IPS-18a (cell line): ENCODE data around the gene TMEM132D.

Experiments used
- H3K27ac ChIP-seq: one replicate; pipeline ENCODE4 v1.5.1; 2013; ENCODE audit warnings: low read length
- H3K27me3 ChIP-seq: one replicate; pipeline ENCODE4 v1.6.1; 2013; ENCODE audit warnings: mild to moderate bottlenecking, low read length; ENCODE audit not compliant: control insufficient read depth, insufficient read depth
- H3K36me3 ChIP-seq: one replicate; pipeline ENCODE4 v1.6.1; 2013; ENCODE audit warnings: low read depth, low read length; ENCODE audit not compliant: control insufficient read depth
- H3K4me1 ChIP-seq: one replicate; pipeline ENCODE4 v1.6.1; 2013; ENCODE audit warnings: low read depth, low read length; ENCODE audit not compliant: control insufficient read depth
- H3K4me3 ChIP-seq: one replicate; pipeline ENCODE4 v1.5.1; 2013; ENCODE audit warnings: low read length
- H3K9ac ChIP-seq: one replicate; pipeline ENCODE4 v1.6.1; 2013; ENCODE audit warnings: mild to moderate bottlenecking, low read length, moderate library complexity
- H3K9me3 ChIP-seq: one replicate; pipeline ENCODE4 v1.6.1; 2013; ENCODE audit warnings: low read depth, low read length; ENCODE audit not compliant: control insufficient read depth

Gene TMEM132D

GRCh38 chr12:129080391-129080790, 823.4 kb downstream of the TMEM132D start:
- Histone ChIP-seq H3K4me3 (no peak overlapping the region), H3K9me3 (peaks cover 13% of the 10 kb centered on the region), H3K27ac (no peak overlapping the region), H3K4me1 (no peaks in the 10 kb centered on the region), H3K27me3 (no peaks in the 10 kb centered on the region), H3K36me3 (no peaks in the 10 kb centered on the region), H3K9ac (no peak overlapping the region)

DNA sequence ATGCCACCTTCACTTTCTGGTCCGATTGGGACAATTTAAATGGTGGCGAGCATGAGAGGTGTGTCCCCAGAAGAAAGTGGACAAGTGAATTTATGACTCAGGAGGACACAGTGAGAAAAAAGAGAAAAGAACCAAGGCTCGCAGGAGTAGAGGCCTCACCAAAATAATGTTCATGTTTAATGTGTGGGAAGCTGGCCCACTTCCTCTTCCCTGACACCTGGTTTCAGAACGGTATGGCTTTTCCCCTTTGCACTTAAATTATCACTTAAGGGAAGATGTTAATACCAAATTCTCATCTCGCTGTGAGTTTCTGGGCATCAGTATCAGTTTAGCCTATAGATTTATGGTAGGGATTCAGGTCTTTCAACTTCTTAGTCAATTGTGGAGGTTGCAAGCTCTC, 824.1 kb downstream of the TMEM132D start:
- no peaks in the 10 kb centered on the region for H3K27me3 ChIP-seq
- no peaks in the 10 kb centered on the region for H3K36me3 ChIP-seq
- H3K9me3 ChIP-seq = peaks cover 15% of the 10 kb centered on the region
- H3K4me3 ChIP-seq = no peak overlapping the region
- H3K9ac ChIP-seq = no peak overlapping the region
- no peak overlapping the region for H3K27ac ChIP-seq
- H3K4me1 ChIP-seq = no peaks in the 10 kb centered on the region

GRCh38 chr12:129076441-129077320, 827.1 kb downstream of the TMEM132D start:
- Histone ChIP-seq H3K27ac (no peak overlapping the region), H3K4me1 (no peaks in the 10 kb centered on the region), H3K4me3 (no peak overlapping the region), H3K27me3 (no peaks in the 10 kb centered on the region), H3K36me3 (no peaks in the 10 kb centered on the region), H3K9me3 (peaks cover 21% of the 10 kb centered on the region), H3K9ac (no peak overlapping the region)

DNA sequence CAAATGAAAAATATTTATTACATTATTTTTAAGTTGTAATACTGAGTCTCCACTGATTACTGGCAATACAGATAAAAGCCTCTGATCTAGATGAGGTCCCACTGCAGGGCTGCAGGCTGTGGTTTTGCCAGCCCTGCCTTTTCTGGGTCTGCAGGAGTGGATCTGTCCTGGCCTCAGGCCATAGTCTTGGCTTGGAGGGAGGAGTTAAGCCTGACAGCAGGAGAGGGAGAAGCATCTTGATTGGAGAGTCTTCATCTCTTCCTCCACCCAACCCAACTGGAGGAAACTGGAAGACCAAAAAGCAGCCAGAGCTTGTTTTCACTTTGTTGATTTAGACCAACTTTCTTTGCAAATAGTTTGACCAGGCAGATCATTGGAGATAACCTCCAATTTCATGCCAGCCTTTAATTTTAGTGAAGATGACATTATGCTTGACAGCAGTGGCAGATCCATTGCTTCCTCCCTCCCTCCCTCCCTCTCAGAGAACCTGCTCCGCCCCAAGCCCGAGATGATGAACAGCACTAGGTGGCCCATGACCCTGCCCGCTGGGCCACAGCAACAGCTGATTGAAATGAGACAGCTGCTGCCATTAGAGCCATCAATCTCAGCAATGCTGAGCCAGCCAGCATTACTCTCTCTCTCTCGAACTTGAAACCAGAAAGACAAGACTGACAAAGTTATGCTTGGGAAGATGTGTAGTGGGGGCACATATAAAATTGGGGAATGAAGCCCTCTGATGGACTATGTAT, 828.2 kb downstream of the TMEM132D start:
- Histone ChIP-seq H3K9ac (no peak overlapping the region), H3K27ac (no peak overlapping the region), H3K4me1 (no peaks in the 10 kb centered on the region), H3K27me3 (no peaks in the 10 kb centered on the region), H3K36me3 (no peaks in the 10 kb centered on the region), H3K9me3 (peaks cover 21% of the 10 kb centered on the region), H3K4me3 (no peak overlapping the region)

GRCh38 chr12:129074379-129074778, 829.4 kb downstream of the TMEM132D start:
- Histone ChIP-seq H3K4me3 (no peak overlapping the region), H3K27ac (no peak overlapping the region), H3K9ac (no peak overlapping the region), H3K4me1 (peaks cover 4% of the 10 kb centered on the region), H3K9me3 (peaks cover 25% of the 10 kb centered on the region), H3K36me3 (no peaks in the 10 kb centered on the region), H3K27me3 (no peaks in the 10 kb centered on the region)

DNA sequence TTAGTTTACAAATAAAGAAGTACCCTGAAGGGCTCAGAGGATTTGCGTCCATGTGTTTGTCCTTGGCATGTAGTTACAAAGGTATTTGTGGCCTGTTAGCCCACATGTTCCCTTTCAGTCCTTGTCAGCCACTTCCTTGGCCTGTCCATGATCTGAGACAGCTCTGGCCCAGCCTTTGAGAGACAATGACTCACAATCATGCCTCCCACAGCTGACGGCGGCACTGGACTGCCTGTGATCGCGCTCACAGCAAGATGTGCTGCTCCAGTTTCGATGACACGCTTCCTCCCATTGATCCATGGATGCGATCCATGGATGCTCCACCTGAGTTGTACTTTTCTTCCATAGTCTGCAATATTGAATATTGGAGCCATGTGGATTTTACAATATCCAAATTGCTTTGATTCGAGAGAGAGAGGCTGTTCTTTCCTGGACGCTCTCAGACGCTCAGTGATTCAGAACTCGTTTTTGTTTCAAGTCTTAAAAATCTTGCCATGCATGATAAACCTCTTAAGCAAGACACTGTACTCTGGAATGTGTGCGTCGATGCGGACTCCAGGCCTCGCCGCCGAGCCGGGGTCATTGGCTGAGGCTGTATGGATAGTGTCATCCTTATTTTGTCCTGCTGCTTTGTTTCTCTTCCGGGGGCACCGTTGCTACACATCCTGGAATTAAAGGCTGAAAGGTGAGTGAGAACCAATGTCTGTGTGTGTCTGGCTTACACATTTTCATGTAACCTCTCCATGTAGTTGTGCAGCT, 830.5 kb downstream of the TMEM132D start:
- no peaks in the 10 kb centered on the region for H3K27me3 ChIP-seq
- H3K9me3 ChIP-seq = peaks cover 31% of the 10 kb centered on the region
- peaks cover 4% of the 10 kb centered on the region for H3K4me1 ChIP-seq
- H3K27ac ChIP-seq = no peak overlapping the region
- no peak overlapping the region for H3K4me3 ChIP-seq
- no peak overlapping the region for H3K9ac ChIP-seq
- H3K36me3 ChIP-seq = no peaks in the 10 kb centered on the region

GRCh38 chr12:129071362-129071761, 832.5 kb downstream of the TMEM132D start:
- H3K27ac ChIP-seq = no peak overlapping the region
- H3K27me3 ChIP-seq = no peaks in the 10 kb centered on the region
- H3K4me3 ChIP-seq = no peak overlapping the region
- peaks cover 32% of the 10 kb centered on the region for H3K9me3 ChIP-seq
- H3K4me1 ChIP-seq = peaks cover 4% of the 10 kb centered on the region
- no peaks in the 10 kb centered on the region for H3K36me3 ChIP-seq
- H3K9ac ChIP-seq = no peak overlapping the region

- no peak overlapping the region for H3K9ac ChIP-seq
- no peak overlapping the region for H3K4me3 ChIP-seq
- H3K9me3 ChIP-seq = peaks cover 30% of the 10 kb centered on the region
- H3K36me3 ChIP-seq = no peaks in the 10 kb centered on the region
- peaks cover 4% of the 10 kb centered on the region for H3K4me1 ChIP-seq
- H3K27ac ChIP-seq = no peak overlapping the region
- H3K27me3 ChIP-seq = no peaks in the 10 kb centered on the region
These were observed 833.9 kb downstream of the TMEM132D start for GRCh38 chr12:129069886-129070285.

DNA sequence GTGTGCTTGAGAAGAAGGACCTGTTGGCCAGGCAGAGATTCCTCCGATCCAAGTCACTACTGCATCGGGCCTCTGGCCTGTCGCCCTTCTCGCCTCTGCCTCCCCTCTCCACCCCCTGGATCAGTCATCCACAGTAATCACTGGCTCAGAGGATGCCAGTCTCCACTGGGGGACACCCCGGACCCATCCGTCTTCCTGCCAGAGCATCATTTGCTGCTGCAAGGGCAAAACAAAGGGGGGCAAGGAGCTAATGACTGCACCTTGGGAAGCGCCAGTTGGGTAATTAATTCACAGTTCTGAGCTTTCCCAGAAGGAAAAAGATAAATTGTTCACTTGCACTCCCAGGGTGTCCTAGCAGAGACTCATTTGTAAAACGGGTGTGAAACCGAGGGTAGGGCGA, 835.1 kb downstream of the TMEM132D start:
- Histone ChIP-seq H3K36me3 (no peaks in the 10 kb centered on the region), H3K27ac (no peak overlapping the region), H3K4me1 (peaks cover 4% of the 10 kb centered on the region), H3K27me3 (no peaks in the 10 kb centered on the region), H3K9ac (no peak overlapping the region), H3K9me3 (peaks cover 24% of the 10 kb centered on the region), H3K4me3 (no peak overlapping the region)

DNA sequence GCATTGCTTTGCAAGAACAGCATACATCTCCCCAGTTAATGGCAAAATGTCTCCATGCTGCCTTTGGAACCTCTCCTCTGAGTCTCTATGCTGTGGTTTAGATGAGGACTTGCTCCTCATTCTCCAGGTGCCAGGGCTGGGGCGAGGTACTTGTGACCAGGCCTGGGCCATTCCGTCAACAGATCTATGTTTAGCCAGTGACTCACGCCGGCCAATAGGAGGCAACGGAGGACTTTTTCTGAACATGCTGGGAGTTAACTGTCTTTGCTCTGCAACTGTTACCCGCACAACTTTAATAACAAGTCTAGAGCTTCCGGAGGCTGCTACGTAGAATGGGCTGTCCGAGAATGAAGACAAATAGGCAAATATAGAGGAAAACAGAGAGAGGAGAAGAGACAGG, 836.3 kb downstream of the TMEM132D start:
- H3K27ac ChIP-seq = no peak overlapping the region
- no peak overlapping the region for H3K9ac ChIP-seq
- H3K4me3 ChIP-seq = no peak overlapping the region
- peaks cover 28% of the 10 kb centered on the region for H3K9me3 ChIP-seq
- H3K27me3 ChIP-seq = no peaks in the 10 kb centered on the region
- H3K36me3 ChIP-seq = no peaks in the 10 kb centered on the region
- H3K4me1 ChIP-seq = peaks cover 4% of the 10 kb centered on the region

GRCh38 chr12:129064209-129064855, 839.5 kb downstream of the TMEM132D start:
- H3K27ac ChIP-seq = no peak overlapping the region
- H3K4me3 ChIP-seq = no peak overlapping the region
- H3K4me1 ChIP-seq = no peaks in the 10 kb centered on the region
- H3K9ac ChIP-seq = no peak overlapping the region
- peaks cover 24% of the 10 kb centered on the region for H3K9me3 ChIP-seq
- no peaks in the 10 kb centered on the region for H3K27me3 ChIP-seq
- no peaks in the 10 kb centered on the region for H3K36me3 ChIP-seq
